Body of pancreas (tissue), 4 donors: ENCODE measurements around the gene EEF1G. TPM values are rescaled to one million over a fixed set of nuclear protein-coding genes. Genes with fewer than 3 reads are reported as not detected.

Source experiments
- ATAC-seq: fragments of 150-250 bp; one replicate; pipeline ENCODE4 v1.9.1; 2016
- DNase-seq, 4 donors: peaks; one replicate each; pipeline ENCODE4 v3.0.0-alpha.2; 2019
- H3K27ac ChIP-seq, 4 donors: fragments of 200-600 bp; sonication (generic); 1 replicate in 3 of 4; 2 replicates in 1 of 4; pipeline versions ENCODE4 v1.5.1 to v1.6.1; 2016 to 2019; ENCODE audit warnings: mild to moderate bottlenecking in 1 of 4, mixed read lengths in 1 of 4, moderate library complexity in 1 of 4
- H3K27me3 ChIP-seq, 2 donors: fragments of 200-600 bp; sonication (generic); one replicate each; pipeline ENCODE4 v1.6.0; 2016; ENCODE audit warnings: mild to moderate bottlenecking in 1 of 2
- H3K36me3 ChIP-seq, 2 donors: fragments of 200-600 bp; sonication (generic); replicated peaks in 1 of 2; 2 replicates each; pipeline ENCODE4 v1.5.1; 2016; ENCODE audit warnings: low read depth in 2 of 2; ENCODE audit not compliant: insufficient read depth in 1 of 2
- H3K4me1 ChIP-seq: fragments of 200-600 bp; sonication (generic); one replicate; pipeline ENCODE4 v1.6.0; 2016
- H3K4me3 ChIP-seq, 2 donors: fragments of 200-600 bp; sonication (generic); 1 replicate in 1 of 2; 2 replicates in 1 of 2; pipeline ENCODE4 v1.5.1; 2016 to 2019
- H3K9me3 ChIP-seq, 3 donors: fragments of 200-600 bp; sonication (generic); 1 replicate in 2 of 3; 2 replicates in 1 of 3; pipeline ENCODE4 v1.5.1; 2016
- CTCF ChIP-seq, 7 experiments: fragments of 450-650 bp in 4 of 7; fragments of 200-600 bp in 3 of 7; sonication (generic) in 3 of 7; IDR thresholded peaks; one replicate each; pipeline ENCODE4 v1.5.1; 2016 to 2019; ENCODE audit warnings: antibody characterized with exemption in 7 of 7
- POLR2A ChIP-seq, 3 donors: fragments of 450-650 bp; IDR thresholded peaks; one replicate each; pipeline ENCODE4 v1.6.1; 2016; ENCODE audit warnings: antibody characterized with exemption in 3 of 3, mild to moderate bottlenecking in 2 of 3
- WGBS, 2 donors: methylation state at CpG; one replicate each; pipeline ENCODE4 v1.1.5; 2017; 5-methylcytosine and 5-hydroxymethylcytosine counted together
- intact Hi-C: fragments of 100-400 bp; cut with DNase I; formaldehyde crosslinking; loops from one replicate; pipeline ENCODE4 v1.15.1; 2023
- total RNA-seq, 2 donors: library from RNA; depleted of rRNA; stranded (reverse); fragments of >200 nt; gene quantifications; one replicate each; pipeline ENCODE4 v1.1.0, GENCODE V29; 2016

The EEF1G gene
- total RNA-seq, 2 donors from 2014 or later, result 893 to 1,161 TPM

- ATAC-seq, result no peak
- Histone ChIP-seq H3K9me3 (no peaks in the 10 kb centered on the region), H3K4me3 (no peak overlapping the region), H3K27me3 (no peaks in the 10 kb centered on the region), H3K27ac (peak overlapping the region in 2 of 4 donors; percentile 92 to 97), H3K36me3 (peaks cover 0 to 2% of the 10 kb centered on the region in 2 donors), H3K4me1 (peaks cover 34% of the 10 kb centered on the region)
- intact Hi-C loops, result no loop called here
- DNase-seq, result no peak
- TF ChIP-seq CTCF (IDR thresholded peaks at IDR 0.05) (no peak), POLR2A (IDR thresholded peaks at IDR 0.05) (no peak)
- WGBS, 2 donors, result 68 to 85% methylated on average over 12 to 13 of the region's 13 CpGs
These were observed 29.3 kb upstream of the EEF1G start for GRCh38 chr11:62603072-62603408.

GRCh38 chr11:62602141-62603071, 28.7 kb upstream of the EEF1G start:
- 6 to 100% methylated on average over 1 to 92 of the region's 96 CpGs for WGBS, 2 donors
- intact Hi-C loops, result no loop called here

GRCh38 chr11:62601372-62602140, 27.9 kb upstream of the EEF1G start, which contains the start of gene MTA2:
Gene MTA2 (minus strand): TSS chr11:62601865. CDS start chr11:62601450, 415 bp downstream.
- peak in 1 of 7 experiments; percentile 8 for TF ChIP-seq CTCF (IDR thresholded peaks at IDR 0.05)
- peak; percentile 20 to 72 (median 72) for TF ChIP-seq POLR2A (IDR thresholded peaks at IDR 0.05)
- intact Hi-C loops, result no loop called here
- peak; percentile 92 for ATAC-seq
- WGBS, 2 donors, result 0% methylated on average over 14 to 73 of the region's 83 CpGs
- Histone ChIP-seq H3K36me3 (peaks cover 0 to 10% of the 10 kb centered on the region in 2 donors), H3K27ac (peak within 1 kb of the TSS; percentile 84 to 97 (median 90)), H3K27me3 (no peaks in the 10 kb centered on the region), H3K4me3 (peak within 1 kb of the TSS; percentile 61 to 91), H3K4me1 (peaks cover 34% of the 10 kb centered on the region), H3K9me3 (no peaks in the 10 kb centered on the region)
- peak; percentile 98 to 99 (median 99) for DNase-seq

More at GRCh38 chr11:62602141-62603071, 28.7 kb upstream of the EEF1G start:
- ATAC-seq (peak; percentile 52), DNase-seq (peak; percentile 63 to 84 (median 74))
- H3K4me1 ChIP-seq, result peaks cover 34% of the 10 kb centered on the region
- H3K9me3 ChIP-seq, result no peaks in the 10 kb centered on the region
- peaks cover 0 to 8% of the 10 kb centered on the region in 2 donors for H3K36me3 ChIP-seq
- H3K27me3 ChIP-seq, result no peaks in the 10 kb centered on the region
- peak overlapping the region; percentile 61 to 91 for H3K4me3 ChIP-seq
- peak in 2 of 7 experiments; percentile 10 to 14 for TF ChIP-seq CTCF (IDR thresholded peaks at IDR 0.05)
- TF ChIP-seq POLR2A (IDR thresholded peaks at IDR 0.05), result no peak
- peak overlapping the region; percentile 84 to 97 (median 90) for H3K27ac ChIP-seq

- peaks cover 34% of the 10 kb centered on the region for H3K4me1 ChIP-seq
- no peak for TF ChIP-seq CTCF (IDR thresholded peaks at IDR 0.05)
- no peak for TF ChIP-seq POLR2A (IDR thresholded peaks at IDR 0.05)
- peak overlapping the region; percentile 61 to 91 for H3K4me3 ChIP-seq
- ATAC-seq (peak; percentile 4), DNase-seq (peak; percentile 48 to 51 (median 50))
- H3K27me3 ChIP-seq, result no peaks in the 10 kb centered on the region
- 0 to 1% methylated on average over 16 to 30 of the region's 30 CpGs for WGBS, 2 donors
- peak overlapping the region; percentile 84 to 97 (median 90) for H3K27ac ChIP-seq
- H3K36me3 ChIP-seq, result peaks cover 0 to 12% of the 10 kb centered on the region in 2 donors
- intact Hi-C loops, result no loop called here
- no peaks in the 10 kb centered on the region for H3K9me3 ChIP-seq
These were observed 27.4 kb upstream of the EEF1G start for GRCh38 chr11:62601122-62601371.
